Suprapubic skin (tissue), 4 donors: ENCODE data around the gene LECT2.

Experiments used
- CTCF ChIP-seq, 2 donors: fragments of 200-600 bp in 1 of 2; fragments of 450-650 bp in 1 of 2; sonication (generic) in 1 of 2; IDR thresholded peaks; one replicate each; pipeline ENCODE4 v1.5.1; 2016 to 2019; ENCODE audit warnings: antibody characterized with exemption in 2 of 2, mild to moderate bottlenecking in 1 of 2, moderate library complexity in 1 of 2
- EP300 ChIP-seq: sonication (generic); formaldehyde crosslinking; IDR thresholded peaks from one replicate; pipeline ENCODE4 v1.6.1; 2017; ENCODE audit warnings: antibody characterized with exemption
- POLR2A ChIP-seq, 2 donors: fragments of 450-650 bp; IDR thresholded peaks; one replicate each; pipeline ENCODE4 v1.6.1; 2017; ENCODE audit warnings: antibody characterized with exemption in 2 of 2, mild to moderate bottlenecking in 2 of 2, moderate library complexity in 2 of 2
- POLR2AphosphoS5 ChIP-seq, 3 donors: sonication (generic); formaldehyde crosslinking; IDR thresholded peaks; one replicate each; pipeline ENCODE4 v1.6.1; 2017; ENCODE audit warnings: antibody characterized with exemption in 3 of 3

DNA sequence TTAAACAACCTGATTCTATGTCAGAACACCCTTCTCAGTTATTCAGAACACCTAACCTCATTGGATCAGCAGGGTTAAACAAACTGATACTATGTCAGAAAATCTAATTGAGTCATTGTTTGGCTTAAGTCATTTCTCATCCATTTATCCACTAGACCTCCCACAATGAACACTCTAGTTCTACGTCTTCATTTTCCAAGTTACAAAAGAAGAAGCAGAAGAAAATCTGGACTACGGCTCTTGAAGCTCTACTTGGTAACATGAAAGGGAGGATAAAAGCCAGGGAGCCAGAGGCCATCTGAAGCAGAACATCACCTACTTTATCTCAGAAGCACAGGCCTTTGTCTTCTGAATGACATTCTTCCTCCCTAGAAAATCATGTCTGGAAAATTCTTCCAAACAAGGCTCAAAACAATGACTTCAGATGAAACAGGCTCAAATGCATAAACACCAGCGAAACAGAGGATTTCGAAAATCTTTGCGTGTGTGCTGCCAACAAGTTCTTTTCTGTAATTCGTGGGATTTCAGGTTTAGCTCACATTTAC is 38.6 kb upstream of the LECT2 start:
- TF ChIP-seq EP300 (no peak), POLR2A (IDR thresholded peaks at IDR 0.05) (no peak), CTCF (IDR thresholded peaks at IDR 0.05) (no peak), POLR2AphosphoS5 (IDR thresholded peaks at IDR 0.05) (no peak)
